GM11168 (cell line): Measurements from ENCODE around the gene GRIN2D.
"Not testable (repeated sequence)": the region's sequence is repeated elsewhere in the genome, so short reads cannot be mapped to it uniquely, and the experiment has no call there.

Source experiments
- in situ Hi-C: fragments of 300-500 bp; cut with MboI; formaldehyde crosslinking; loops from one replicate; pipeline ENCODE4 v1.12.0; 2022; ENCODE audit warnings: low sequenced_read_pairs; ENCODE audit not compliant: unreplicated experiment

Gene GRIN2D

GRCh38 chr19:48370955-48371354, 22.5 kb upstream of the GRIN2D start:
- in situ Hi-C loops = no loop called here

- in situ Hi-C loops = no loop called here
Observed at GRCh38 chr19:48371367-48371766, 22.1 kb upstream of the GRIN2D start.

GRCh38 chr19:48371771-48372170, 21.7 kb upstream of the GRIN2D start:
- in situ Hi-C loops = not testable (repeated sequence)

- in situ Hi-C loops = no loop called here
Observed at GRCh38 chr19:48372904-48373303, 20.6 kb upstream of the GRIN2D start.

GRCh38 chr19:48373567-48373966, 19.9 kb upstream of the GRIN2D start:
- in situ Hi-C loops = no loop called here

GRCh38 chr19:48378194-48378570, 15.3 kb upstream of the GRIN2D start:
- in situ Hi-C loops = no loop called here

GRCh38 chr19:48379058-48379457, 14.4 kb upstream of the GRIN2D start:
- in situ Hi-C loops = no loop called here

GRCh38 chr19:48381178-48381950, 12.1 kb upstream of the GRIN2D start:
- in situ Hi-C loops = no loop called here

- in situ Hi-C loops = no loop called here
Observed at GRCh38 chr19:48382286-48382685, 11.2 kb upstream of the GRIN2D start.

GRCh38 chr19:48385461-48386087, 7.9 kb upstream of the GRIN2D start:
- in situ Hi-C loops = no loop called here

- in situ Hi-C loops = no loop called here
Observed at GRCh38 chr19:48386981-48387380, 6.5 kb upstream of the GRIN2D start.

- in situ Hi-C loops = no loop called here
Observed at GRCh38 chr19:48390188-48391099, 3.0 kb upstream of the GRIN2D start.

GRCh38 chr19:48391100-48392005, 2.1 kb upstream of the GRIN2D start, which contains the start of gene KDELR1:
Gene KDELR1, minus strand, starts transcription at chr19:48391551. Its CDS starts 193 bp downstream, at chr19:48391358.
- in situ Hi-C loops = no loop called here

GRCh38 chr19:48392006-48392344, 1.5 kb upstream of the GRIN2D start:
- in situ Hi-C loops = not testable (repeated sequence)

- in situ Hi-C loops = no loop called here
Observed at GRCh38 chr19:48392860-48393558, 459 bp upstream of the GRIN2D start.

- in situ Hi-C loops = no loop called here
Observed at GRCh38 chr19:48394331-48395169, 1.1 kb downstream of the GRIN2D start.

GRCh38 chr19:48395170-48395455, 1.6 kb downstream of the GRIN2D start:
- in situ Hi-C loops = no loop called here

- in situ Hi-C loops = no loop called here
Observed at GRCh38 chr19:48395499-48395898, 2.0 kb downstream of the GRIN2D start.
